HepG2 (cell line): ENCODE data around the gene CHMP1A. TPM values are rescaled to one million over a fixed set of nuclear protein-coding genes. Genes with fewer than 3 reads are reported as not detected.
A peak's percentile ranks its signal among the peaks of the same experiment; 100 is the strongest.

Experiments used
- ARHGAP35 ChIP-seq: sonication (generic); formaldehyde crosslinking; IDR thresholded peaks from 2 replicates; pipeline ENCODE4 v1.9.0; 2022; ENCODE audit warnings: mild to moderate bottlenecking, inconsistent platforms, moderate library complexity, missing genetic modification reagents, borderline replicate concordance
- ESRRA ChIP-seq: sonication (generic); formaldehyde crosslinking; IDR thresholded peaks from 2 replicates; pipeline ENCODE4 v1.5.1; 2020; ENCODE audit warnings: mild to moderate bottlenecking, low read depth, missing genetic modification reagents
- HOXA9 ChIP-seq: sonication (generic); formaldehyde crosslinking; IDR thresholded peaks from 2 replicates; pipeline ENCODE4 v1.8.1; 2022; ENCODE audit warnings: missing genetic modification reagents, mild to moderate bottlenecking, moderate library complexity, borderline replicate concordance
- KDM1A ChIP-seq: IDR thresholded peaks from 2 replicates; pipeline ENCODE4 v1.6.1; 2016; ENCODE audit warnings: missing compliant biosample characterization
- PHF5A ChIP-seq: IDR thresholded peaks from one replicate; pipeline ENCODE4 v1.6.1; 2018; ENCODE audit warnings: low read depth, missing genetic modification reagents; ENCODE audit not compliant: unreplicated experiment
- SRF ChIP-seq: IDR thresholded peaks from 2 replicates; pipeline ENCODE4 v1.6.1; 2011; ENCODE audit warnings: mild to moderate bottlenecking, low read depth, low read length, moderate library complexity
- TEAD2 ChIP-seq: sonication (generic); formaldehyde crosslinking; IDR thresholded peaks from 2 replicates; pipeline ENCODE4 v1.9.0; 2021; ENCODE audit warnings: missing genetic modification reagents
- ZBTB7B ChIP-seq: sonication (generic); formaldehyde crosslinking; IDR thresholded peaks from 2 replicates; pipeline ENCODE4 v1.4.0; 2020; ENCODE audit warnings: missing genetic modification reagents
- ZFP37 ChIP-seq: sonication (generic); formaldehyde crosslinking; IDR thresholded peaks from 2 replicates; pipeline ENCODE4 v1.4.0; 2020; ENCODE audit warnings: missing genetic modification reagents, borderline replicate concordance
- ZNF337 ChIP-seq: sonication (generic); formaldehyde crosslinking; IDR thresholded peaks from 2 replicates; pipeline ENCODE4 v1.5.1; 2020; ENCODE audit warnings: missing genetic modification reagents, low read depth, mild to moderate bottlenecking, borderline replicate concordance
- ZNF549 ChIP-seq: sonication (generic); formaldehyde crosslinking; IDR thresholded peaks from 2 replicates; pipeline ENCODE4 v1.5.0; 2020; ENCODE audit warnings: missing genetic modification reagents
- ZNF747 ChIP-seq: sonication (generic); formaldehyde crosslinking; IDR thresholded peaks from 2 replicates; pipeline ENCODE4 v1.8.1; 2023; ENCODE audit warnings: missing genetic modification reagents, mild to moderate bottlenecking, borderline replicate concordance
- polyA plus RNA-seq, 8 experiments: library from polyadenylated mRNA; depleted of rRNA in 3 of 8; stranded (reverse) in 7 of 8; unstranded in 1 of 8; fragments of >200 nt; fragmentation: Illumina TruSeq in 4 of 8; extraction: Trizol in 4 of 8; gene quantifications; 2 replicates each; pipeline versions ENCODE4 v1.2.1 to v1.2.3, GENCODE V29; 2011 to 2016; ENCODE audit warnings: low read depth in 4 of 8, missing spikeins in 1 of 8, mixed read lengths in 1 of 8; ENCODE audit not compliant: insufficient read depth in 1 of 8
- total RNA-seq, 5 experiments: library from RNA; depleted of rRNA; stranded (reverse); fragments of >200 nt; fragmentation: Illumina TruSeq; extraction: Trizol; gene quantifications; 2 replicates each; pipeline ENCODE4 v1.2.3, GENCODE V29; 2016; ENCODE audit warnings: low read depth in 1 of 5
- TF ChIP-seq, protein P1 (sequence below): sonication (generic); formaldehyde crosslinking; conservative IDR thresholded peaks from 2 replicates; pipeline ENCODE4 v1.8.1; 2023; ENCODE audit warnings: missing genetic modification reagents
- TF ChIP-seq, protein P2 (sequence below): sonication (generic); formaldehyde crosslinking; IDR thresholded peaks from 2 replicates; pipeline ENCODE4 v1.5.0; 2020; ENCODE audit warnings: mild to moderate bottlenecking, missing genetic modification reagents
- TF ChIP-seq, protein P3 (sequence below): sonication (generic); formaldehyde crosslinking; conservative IDR thresholded peaks from 2 replicates; pipeline ENCODE4 v1.8.0; 2022; ENCODE audit warnings: low read depth, missing genetic modification reagents
- TF ChIP-seq, protein P4 (sequence below): sonication (generic); formaldehyde crosslinking; IDR thresholded peaks from 2 replicates; pipeline ENCODE4 v1.5.1; 2020; ENCODE audit warnings: missing genetic modification reagents, mild to moderate bottlenecking, borderline replicate concordance
- TF ChIP-seq, protein P5 (sequence below): sonication (generic); formaldehyde crosslinking; IDR thresholded peaks from 2 replicates; pipeline ENCODE4 v1.5.1; 2020; ENCODE audit warnings: mild to moderate bottlenecking, missing genetic modification reagents

CHMP1A gene
- total and polyA plus RNA-seq, 2 of the 13 experiments (the other 11 are each of a cell fraction or from before 2014, with no cell fraction given): 69.4 to 73.3 TPM

DNA sequence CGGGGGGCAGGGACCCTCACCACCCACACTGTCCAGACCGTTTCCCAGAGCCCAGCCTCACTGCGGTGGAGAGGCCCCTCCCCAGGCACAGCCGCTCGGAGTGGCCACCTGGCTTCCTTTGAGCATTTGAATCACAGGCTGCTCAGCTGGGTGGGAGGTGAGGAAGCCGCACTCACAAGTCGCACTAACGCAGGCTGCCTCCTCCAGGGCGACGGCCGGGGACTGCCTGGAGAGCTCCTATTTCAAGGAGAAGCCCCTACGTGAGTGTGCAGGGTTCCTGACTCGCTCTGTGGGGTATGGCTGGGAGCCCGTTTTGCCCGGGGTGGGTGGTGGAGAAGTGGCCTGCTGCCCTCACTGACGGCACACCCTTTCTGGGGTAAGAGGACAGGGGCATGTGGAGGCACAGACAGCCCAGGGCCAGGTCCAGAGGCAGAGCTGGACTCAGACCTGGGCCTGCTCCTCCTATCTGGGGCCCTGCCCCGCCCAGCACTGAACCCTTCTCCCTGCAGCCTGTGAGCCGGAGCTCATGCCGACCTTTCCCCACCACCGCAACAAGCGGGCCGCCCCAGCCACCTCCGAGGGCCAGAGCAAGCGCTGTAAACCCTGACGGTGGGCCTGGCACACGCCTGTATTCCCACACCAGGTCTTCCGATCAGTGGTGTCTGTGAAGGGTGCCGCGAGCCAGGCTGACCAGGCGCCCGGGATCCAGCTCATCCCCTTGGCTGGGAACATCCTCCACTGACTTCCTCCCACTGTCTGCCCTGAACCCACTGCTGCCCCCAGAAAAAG lies 37.8 kb upstream of the CHMP1A start (continued):
- TF ChIP-seq, protein P1, sequence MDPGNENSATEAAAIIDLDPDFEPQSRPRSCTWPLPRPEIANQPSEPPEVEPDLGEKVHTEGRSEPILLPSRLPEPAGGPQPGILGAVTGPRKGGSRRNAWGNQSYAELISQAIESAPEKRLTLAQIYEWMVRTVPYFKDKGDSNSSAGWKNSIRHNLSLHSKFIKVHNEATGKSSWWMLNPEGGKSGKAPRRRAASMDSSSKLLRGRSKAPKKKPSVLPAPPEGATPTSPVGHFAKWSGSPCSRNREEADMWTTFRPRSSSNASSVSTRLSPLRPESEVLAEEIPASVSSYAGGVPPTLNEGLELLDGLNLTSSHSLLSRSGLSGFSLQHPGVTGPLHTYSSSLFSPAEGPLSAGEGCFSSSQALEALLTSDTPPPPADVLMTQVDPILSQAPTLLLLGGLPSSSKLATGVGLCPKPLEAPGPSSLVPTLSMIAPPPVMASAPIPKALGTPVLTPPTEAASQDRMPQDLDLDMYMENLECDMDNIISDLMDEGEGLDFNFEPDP (CRISPR knock-in tag): no peak
- TF ChIP-seq, protein P2, sequence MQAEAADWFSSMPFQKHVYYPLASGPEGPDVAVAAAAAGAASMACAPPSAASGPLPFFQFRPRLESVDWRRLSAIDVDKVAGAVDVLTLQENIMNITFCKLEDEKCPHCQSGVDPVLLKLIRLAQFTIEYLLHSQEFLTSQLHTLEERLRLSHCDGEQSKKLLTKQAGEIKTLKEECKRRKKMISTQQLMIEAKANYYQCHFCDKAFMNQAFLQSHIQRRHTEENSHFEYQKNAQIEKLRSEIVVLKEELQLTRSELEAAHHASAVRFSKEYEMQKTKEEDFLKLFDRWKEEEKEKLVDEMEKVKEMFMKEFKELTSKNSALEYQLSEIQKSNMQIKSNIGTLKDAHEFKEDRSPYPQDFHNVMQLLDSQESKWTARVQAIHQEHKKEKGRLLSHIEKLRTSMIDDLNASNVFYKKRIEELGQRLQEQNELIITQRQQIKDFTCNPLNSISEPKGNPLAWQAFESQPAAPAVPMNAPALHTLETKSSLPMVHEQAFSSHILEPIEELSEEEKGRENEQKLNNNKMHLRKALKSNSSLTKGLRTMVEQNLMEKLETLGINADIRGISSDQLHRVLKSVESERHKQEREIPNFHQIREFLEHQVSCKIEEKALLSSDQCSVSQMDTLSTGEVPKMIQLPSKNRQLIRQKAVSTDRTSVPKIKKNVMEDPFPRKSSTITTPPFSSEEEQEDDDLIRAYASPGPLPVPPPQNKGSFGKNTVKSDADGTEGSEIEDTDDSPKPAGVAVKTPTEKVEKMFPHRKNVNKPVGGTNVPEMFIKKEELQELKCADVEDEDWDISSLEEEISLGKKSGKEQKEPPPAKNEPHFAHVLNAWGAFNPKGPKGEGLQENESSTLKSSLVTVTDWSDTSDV (CRISPR knock-in tag): peak; percentile 31; the same call in 1 of the 2 replicates
- TF ChIP-seq TEAD2 (CRISPR knock-in tag): no peak
- TF ChIP-seq ZFP37: 0 out of 2 replicates have a peak, but pooled peaks have one; percentile 69
- TF ChIP-seq, protein P3, sequence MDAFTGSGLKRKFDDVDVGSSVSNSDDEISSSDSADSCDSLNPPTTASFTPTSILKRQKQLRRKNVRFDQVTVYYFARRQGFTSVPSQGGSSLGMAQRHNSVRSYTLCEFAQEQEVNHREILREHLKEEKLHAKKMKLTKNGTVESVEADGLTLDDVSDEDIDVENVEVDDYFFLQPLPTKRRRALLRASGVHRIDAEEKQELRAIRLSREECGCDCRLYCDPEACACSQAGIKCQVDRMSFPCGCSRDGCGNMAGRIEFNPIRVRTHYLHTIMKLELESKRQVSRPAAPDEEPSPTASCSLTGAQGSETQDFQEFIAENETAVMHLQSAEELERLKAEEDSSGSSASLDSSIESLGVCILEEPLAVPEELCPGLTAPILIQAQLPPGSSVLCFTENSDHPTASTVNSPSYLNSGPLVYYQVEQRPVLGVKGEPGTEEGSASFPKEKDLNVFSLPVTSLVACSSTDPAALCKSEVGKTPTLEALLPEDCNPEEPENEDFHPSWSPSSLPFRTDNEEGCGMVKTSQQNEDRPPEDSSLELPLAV (CRISPR knock-in tag): no peak
- TF ChIP-seq ESRRA (CRISPR knock-in tag): peak; percentile 36; the same call in 1 of the 2 replicates
- TF ChIP-seq HOXA9 (CRISPR knock-in tag): no peak
- no peak for TF ChIP-seq PHF5A (CRISPR knock-in tag)
- TF ChIP-seq ZNF337: no peak
- TF ChIP-seq ZBTB7B: no peak
- TF ChIP-seq, protein P4, sequence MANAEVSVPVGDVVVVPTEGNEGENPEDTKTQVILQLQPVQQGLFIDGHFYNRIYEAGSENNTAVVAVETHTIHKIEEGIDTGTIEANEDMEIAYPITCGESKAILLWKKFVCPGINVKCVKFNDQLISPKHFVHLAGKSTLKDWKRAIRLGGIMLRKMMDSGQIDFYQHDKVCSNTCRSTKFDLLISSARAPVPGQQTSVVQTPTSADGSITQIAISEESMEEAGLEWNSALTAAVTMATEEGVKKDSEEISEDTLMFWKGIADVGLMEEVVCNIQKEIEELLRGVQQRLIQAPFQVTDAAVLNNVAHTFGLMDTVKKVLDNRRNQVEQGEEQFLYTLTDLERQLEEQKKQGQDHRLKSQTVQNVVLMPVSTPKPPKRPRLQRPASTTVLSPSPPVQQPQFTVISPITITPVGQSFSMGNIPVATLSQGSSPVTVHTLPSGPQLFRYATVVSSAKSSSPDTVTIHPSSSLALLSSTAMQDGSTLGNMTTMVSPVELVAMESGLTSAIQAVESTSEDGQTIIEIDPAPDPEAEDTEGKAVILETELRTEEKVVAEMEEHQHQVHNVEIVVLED: no peak; the same call in 1 of the 2 replicates
- no peak for TF ChIP-seq SRF
- no peak for TF ChIP-seq ZNF549 (CRISPR knock-in tag)
- TF ChIP-seq ZNF747 (CRISPR knock-in tag): peak; percentile 66; the same call in 1 of the 2 replicates
- TF ChIP-seq ARHGAP35 (CRISPR knock-in tag): 0 out of 2 replicates have a peak, but pooled peaks have one; percentile 41
- TF ChIP-seq, protein P5, sequence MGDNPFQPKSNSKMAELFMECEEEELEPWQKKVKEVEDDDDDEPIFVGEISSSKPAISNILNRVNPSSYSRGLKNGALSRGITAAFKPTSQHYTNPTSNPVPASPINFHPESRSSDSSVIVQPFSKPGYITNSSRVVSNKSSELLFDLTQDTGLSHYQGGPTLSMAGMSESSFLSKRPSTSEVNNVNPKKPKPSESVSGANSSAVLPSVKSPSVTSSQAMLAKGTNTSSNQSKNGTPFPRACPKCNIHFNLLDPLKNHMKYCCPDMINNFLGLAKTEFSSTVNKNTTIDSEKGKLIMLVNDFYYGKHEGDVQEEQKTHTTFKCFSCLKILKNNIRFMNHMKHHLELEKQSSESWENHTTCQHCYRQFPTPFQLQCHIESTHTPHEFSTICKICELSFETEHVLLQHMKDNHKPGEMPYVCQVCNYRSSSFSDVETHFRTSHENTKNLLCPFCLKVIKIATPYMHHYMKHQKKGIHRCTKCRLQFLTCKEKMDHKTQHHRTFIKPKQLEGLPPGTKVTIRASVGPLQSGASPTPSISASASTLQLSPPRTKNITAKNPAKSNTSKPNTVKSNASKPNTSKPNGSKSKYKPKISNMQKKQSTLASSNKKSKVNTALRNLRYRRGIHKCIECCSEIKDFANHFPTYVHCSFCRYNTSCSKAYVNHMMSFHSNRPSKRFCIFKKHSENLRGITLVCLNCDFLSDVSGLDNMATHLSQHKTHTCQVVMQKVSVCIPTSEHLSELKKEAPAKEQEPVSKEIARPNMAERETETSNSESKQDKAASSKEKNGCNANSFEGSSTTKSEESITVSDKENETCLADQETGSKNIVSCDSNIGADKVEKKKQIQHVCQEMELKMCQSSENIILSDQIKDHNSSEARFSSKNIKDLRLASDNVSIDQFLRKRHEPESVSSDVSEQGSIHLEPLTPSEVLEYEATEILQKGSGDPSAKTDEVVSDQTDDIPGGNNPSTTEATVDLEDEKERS (CRISPR knock-in tag): peak; percentile 42; the same call in 1 of the 2 replicates
- TF ChIP-seq KDM1A (CRISPR knock-in tag): no peak
